ENCODE data around the gene NKAPL.
"Not testable (repeated sequence)": the region's sequence is repeated elsewhere in the genome, so short reads cannot be mapped to it uniquely, and the experiment has no call there.

DNA sequence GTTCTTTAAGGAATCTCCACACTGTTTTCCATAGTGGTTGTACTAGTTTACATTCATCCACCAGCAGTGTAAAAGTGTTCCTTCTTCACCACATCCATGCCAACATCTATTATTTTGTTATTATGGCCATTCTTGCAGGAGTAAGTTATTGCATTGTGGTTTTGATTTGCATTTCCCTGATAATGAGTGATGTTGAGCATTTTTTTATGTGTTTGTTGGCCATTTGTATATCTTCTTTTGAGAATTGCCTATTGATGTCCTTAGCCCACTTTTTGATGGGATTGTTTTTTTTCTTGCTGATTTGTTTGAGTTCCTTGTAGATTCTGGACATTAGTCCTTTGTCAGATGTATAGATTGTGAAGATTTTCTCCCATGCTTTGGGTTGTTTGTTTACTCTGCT, 47.3 kb downstream of the NKAPL start:
- not testable (repeated sequence) for TF ChIP-seq ZBTB14 (CRISPR knock-in tag; IDR thresholded peaks at IDR 0.05); HDAC2 (CRISPR knock-in tag; IDR thresholded peaks at IDR 0.05); SP2 (CRISPR knock-in tag; IDR thresholded peaks at IDR 0.05); E2F5 (CRISPR knock-in tag; conservative IDR thresholded peaks at IDR 0.05); POLR2AphosphoS5 (IDR thresholded peaks at IDR 0.05; ENCODE audit: low read depth, low read length); CBX2 (IDR thresholded peaks at IDR 0.05; ENCODE audit: low read depth, low read length); CBX2 (CRISPR knock-in tag; IDR thresholded peaks at IDR 0.05; ENCODE audit: low read depth); IRF2 (CRISPR knock-in tag; IDR thresholded peaks at IDR 0.05); ADNP (CRISPR knock-in tag; IDR thresholded peaks at IDR 0.05)

All from HepG2 (cell line).